Right forelimb (tissue), 1 donor: Measurements from ENCODE around the gene TSPAN31.
A peak's percentile ranks its signal among the peaks of the same experiment; 100 is the strongest.

ENCODE experiments used
- DNase-seq: peaks from one replicate; pipeline ENCODE4 v3.0.0-alpha.2; 2018

Gene TSPAN31

DNA sequence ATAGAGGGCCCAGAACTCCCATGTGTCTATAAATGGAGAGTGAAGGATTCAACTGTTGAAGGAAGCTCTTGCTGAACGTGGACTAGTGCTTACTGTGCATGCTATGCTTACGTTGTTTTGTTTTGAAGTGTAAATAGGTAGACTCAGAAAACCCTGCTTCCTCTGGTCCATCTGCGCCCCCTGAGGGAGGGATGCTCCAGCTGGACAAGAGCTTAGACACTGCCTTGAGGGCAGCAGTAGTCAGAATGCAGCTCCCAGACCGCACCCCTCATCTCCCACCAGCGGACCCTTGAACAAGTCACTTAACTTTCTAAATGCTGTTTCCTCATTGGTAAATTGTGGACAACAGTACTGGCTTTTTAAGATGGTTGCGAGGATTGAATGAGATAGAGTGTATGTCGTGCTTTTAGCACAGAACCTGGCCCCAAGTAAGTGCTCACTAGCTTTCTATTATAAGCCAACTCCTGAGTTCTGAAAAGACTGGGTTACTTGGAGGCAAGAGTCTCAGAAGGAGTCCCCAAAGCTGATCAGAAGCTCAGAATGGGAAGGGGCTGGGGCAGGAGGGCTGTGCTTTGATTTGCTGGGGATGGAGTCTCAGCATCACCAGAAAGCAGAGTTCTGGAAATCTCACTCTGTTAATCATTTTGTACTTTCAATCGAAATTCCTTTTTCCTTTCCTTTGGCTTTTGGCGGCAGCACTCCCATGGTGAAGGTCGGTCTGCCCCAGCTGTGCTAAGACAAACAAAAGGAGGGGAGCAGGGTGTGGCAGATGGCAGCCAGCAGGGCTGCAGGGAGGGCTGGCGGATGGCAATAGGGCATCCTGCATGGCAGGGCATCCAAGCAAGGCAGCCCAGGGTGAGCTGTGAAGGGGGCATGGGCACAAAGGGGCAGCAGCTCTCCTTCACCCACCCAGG lies 21.9 kb upstream of the TSPAN31 start:
- DNase-seq = no peak

GRCh38 chr12:57723630-57723962 lies 21.2 kb upstream of the TSPAN31 start:
- no peak for DNase-seq

DNA sequence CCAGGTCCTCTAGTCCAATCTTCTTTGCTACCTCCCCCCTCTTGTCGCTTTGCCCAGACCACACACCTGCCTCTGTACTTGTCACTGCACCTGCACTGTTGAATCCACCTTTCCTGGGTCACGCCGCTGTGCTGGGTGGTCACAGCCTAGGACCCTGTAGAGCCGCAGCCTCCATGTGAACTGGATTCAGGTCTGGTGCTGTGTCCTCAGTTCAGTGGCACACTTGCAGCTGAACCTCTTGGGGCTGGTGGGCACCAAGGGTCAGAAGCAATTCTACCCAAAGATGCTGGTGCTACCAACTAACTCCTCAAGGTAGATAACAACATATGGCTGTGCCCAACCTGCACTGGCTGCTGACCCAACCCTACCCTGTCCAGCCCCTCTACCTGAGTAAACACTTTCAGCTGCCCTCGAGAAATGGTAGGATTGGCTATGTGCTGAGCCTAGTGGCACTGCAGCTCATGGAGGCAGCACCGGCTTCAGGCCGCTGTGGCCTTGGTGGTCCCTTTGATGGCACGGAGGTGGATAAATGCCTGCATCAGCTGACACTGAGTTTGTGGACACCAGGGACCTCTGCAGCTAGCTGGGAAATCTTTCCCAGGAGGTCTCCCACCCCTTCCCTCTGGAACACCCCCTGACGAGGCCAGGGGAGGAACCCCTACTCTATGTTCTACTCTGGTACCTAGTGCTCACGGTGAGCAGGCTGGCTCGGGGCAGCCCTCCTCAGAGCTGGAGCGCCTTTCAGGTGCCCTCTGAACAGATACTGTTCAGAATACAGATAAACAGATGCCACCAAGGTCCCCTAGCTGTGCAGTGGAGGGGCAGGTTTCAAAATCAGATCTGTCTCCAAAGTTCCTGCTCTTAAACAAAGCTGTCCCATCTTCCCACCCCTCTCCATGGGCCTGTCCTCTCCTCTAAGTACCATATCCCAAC lies 20.6 kb upstream of the TSPAN31 start:
- DNase-seq = no peak

- DNase-seq = no peak
These were observed 19.7 kb upstream of the TSPAN31 start for GRCh38 chr12:57724936-57725740.

GRCh38 chr12:57725851-57726150 lies 19.0 kb upstream of the TSPAN31 start:
- DNase-seq = no peak

DNA sequence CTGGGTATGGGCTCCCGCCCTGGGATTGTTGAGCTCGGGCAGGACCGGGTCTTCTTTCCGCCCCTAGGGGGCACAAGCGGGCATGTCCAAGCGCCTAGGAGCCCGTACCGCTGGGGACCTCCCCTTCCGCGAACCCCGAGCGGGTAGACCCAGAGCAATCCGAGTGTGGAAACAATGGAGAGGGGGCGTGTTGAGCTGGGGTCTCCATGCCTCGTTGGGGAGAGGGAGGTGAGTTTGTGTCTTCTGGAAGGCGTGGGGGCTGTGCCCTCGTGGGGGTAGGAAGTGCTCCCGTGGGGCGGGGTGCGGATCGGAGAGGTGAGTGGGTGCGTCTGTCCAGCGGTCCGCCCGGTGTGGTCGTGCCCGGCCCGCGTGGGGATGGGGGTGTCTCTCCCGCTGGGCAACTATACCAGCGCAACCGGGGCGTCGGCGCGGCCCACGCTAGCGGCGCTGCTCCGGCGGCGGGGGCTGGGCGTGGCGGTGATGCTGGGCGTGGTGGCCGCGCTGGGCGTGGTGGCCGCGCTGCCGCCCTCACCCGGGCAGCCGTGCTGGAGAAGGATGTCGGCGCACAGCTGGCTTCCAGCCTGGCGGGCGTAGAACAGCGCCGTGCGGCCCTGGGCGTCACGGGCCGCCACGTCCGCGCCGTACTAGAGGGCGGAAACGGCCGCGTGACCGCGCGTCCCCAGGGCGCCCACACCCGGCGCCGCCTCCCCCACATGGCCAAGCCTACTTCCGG lies 18.5 kb upstream of the TSPAN31 start:
- peak; percentile 79 for DNase-seq

GRCh38 chr12:57726884-57727757 lies 17.7 kb upstream of the TSPAN31 start:
- no peak for DNase-seq

DNA sequence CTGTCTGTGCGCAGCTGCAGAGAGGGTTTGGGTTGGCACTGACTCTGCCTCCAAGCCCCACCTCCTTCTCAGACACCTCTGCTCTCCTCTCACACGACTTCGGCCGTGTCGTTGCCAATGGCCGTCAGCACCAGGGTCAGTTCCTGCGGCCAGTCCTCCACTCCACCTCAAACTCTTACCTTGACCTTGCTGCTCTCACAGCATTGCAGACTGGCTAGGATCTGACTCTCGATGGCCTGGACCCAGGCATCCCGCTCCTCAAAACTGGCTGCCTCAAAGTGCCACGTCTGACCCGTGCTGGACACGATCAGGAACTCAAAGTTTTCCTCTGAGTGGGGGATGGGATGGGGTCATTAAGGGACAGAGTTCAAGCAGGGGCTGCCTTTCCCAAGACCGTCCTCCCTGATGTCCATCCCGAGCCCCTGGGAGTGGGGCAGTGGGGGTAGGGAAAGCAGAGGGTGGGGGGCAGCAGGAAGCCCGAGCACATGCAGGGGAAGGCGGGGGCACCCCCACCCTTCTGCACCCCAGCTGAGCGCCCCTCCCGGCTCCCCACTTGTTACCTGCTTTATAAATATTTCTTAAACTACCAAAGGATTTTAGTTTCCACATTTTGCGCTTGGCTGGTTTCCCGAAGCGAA lies 17.0 kb upstream of the TSPAN31 start:
- peak; percentile 37 for DNase-seq

- DNase-seq = peak; percentile 32
These were observed 15.5 kb upstream of the TSPAN31 start for GRCh38 chr12:57729321-57729844.

DNA sequence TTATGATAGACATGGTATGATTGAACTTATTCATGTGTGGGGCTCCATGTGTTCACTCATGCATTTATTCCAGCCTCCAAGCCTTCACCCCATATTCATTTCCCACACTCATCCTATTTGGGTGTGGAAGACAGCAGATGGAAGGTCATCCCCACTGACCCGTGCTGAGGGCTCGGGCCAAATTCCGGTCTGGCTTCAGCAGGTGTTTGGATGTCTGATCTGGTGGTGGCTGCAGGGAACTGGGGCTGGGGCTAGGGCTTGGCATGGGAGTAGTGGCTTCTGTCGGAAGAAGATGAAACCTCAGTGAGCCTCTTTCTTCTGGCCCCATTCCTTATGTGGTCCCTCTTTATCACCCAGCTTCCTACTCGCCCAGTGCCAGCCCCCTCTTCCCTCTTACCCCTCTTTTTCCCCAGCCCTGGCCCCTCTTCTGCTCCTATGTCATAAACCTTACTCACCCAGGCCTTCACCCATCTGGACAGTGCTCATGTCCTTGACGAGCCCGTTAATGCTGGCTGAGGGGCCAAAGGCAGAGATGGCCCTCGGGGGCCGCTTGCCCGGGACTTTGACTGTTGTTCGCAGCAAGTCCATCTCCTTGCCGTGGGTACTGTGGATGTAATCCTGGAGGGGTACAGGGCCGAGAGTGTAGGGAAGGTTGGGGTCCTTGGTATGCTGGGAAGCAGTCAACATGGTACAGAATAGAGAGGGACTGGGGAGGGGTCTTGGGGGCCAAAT lies 14.3 kb upstream of the TSPAN31 start:
- DNase-seq = peak; percentile 23

- DNase-seq = no peak
These were observed 13.3 kb upstream of the TSPAN31 start for GRCh38 chr12:57731411-57732080.

DNA sequence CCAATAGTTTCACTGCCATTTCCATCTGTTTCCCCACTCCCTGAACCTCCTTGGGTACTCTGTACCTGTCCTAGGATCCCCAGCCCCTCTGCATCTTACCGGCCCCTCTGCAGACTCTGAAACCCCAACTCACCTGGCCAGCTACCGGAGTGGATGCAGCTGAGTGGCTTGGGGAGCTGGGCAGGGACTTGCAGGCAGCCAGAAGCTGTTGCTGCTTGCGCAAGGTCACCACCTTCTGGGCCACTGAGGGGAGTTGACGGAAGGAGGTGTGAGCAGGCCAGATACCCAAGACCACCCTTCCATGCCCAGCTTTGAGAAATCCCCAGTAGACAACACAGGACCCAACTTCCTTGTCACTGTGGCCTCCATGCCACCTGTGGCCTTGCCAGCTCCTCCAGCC lies 12.6 kb upstream of the TSPAN31 start:
- peak; percentile 32 for DNase-seq

DNA sequence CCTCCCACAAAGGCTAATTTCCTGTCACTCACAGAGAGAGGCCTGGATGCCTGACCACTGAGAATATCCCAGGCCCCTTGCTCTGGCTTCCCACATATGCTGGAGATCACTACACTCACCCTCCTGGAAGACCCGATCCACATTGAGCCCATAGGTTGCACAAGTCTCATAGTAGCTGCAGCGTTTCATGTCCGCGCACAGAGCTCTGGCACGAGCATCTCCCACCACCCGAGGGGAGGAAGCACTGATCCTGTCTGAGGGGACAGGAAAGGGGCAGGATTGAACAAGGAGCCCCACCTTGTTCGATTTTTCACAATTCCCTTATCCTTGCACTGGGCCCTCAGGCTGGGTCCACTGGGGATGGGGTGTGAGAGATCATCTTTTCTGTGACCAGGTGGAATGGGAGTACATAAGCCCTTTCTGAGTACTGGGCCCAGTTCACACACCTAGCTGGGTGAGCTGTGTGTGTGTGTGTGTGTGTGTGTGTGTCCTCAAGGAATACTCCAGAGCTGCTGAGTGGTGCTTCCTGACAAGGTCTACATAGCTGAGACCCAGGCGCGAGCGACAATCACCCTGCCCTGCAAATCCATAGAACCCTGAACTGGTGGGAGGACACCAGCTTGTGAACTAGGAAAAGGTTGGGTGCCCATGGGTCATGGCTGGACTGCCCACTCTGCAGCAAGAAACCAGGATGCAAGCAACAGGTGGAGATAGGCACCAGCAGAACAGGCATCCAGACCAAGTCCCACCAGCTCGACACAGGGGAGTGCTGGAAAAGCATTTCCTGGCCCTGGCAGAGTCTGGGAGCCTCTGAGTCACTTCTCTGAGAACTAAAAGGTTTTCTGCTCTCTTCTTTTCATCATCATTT lies 11.9 kb upstream of the TSPAN31 start:
- DNase-seq = peak; percentile 36

GRCh38 chr12:57733928-57734327 lies 10.9 kb upstream of the TSPAN31 start:
- DNase-seq = peak; percentile 30

DNA sequence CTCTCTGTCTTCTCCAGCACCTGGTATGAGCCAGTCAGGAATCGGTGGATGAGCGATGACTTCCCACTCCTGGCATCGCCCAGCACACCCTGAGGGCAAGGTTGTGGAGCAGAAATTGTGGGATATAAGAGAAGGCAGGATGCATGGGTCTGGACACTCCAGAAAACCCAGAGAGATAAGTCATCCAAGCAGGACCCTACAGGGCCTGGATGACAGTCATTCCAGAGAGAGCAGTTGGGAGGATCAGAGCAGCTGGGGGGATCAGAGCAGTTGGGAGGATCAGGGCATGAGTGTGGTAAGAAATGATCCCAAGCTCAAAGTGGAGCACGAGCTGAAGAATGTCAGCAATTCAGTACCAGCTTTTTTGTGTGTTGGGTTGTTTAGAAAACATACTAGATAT lies 10.2 kb upstream of the TSPAN31 start:
- no peak for DNase-seq

GRCh38 chr12:57735198-57735855 lies 9.5 kb upstream of the TSPAN31 start:
- peak; percentile 77 for DNase-seq

GRCh38 chr12:57735952-57736740 lies 8.7 kb upstream of the TSPAN31 start:
- peak; percentile 68 for DNase-seq
